ENCODE data around the gene GPR179. TPM values are rescaled to one million over a fixed set of nuclear protein-coding genes. Genes with fewer than 3 reads are reported as not detected.

Gene GPR179
- total and polyA plus RNA-seq, 2 donors: 0.04 to 0.11 TPM

DNA sequence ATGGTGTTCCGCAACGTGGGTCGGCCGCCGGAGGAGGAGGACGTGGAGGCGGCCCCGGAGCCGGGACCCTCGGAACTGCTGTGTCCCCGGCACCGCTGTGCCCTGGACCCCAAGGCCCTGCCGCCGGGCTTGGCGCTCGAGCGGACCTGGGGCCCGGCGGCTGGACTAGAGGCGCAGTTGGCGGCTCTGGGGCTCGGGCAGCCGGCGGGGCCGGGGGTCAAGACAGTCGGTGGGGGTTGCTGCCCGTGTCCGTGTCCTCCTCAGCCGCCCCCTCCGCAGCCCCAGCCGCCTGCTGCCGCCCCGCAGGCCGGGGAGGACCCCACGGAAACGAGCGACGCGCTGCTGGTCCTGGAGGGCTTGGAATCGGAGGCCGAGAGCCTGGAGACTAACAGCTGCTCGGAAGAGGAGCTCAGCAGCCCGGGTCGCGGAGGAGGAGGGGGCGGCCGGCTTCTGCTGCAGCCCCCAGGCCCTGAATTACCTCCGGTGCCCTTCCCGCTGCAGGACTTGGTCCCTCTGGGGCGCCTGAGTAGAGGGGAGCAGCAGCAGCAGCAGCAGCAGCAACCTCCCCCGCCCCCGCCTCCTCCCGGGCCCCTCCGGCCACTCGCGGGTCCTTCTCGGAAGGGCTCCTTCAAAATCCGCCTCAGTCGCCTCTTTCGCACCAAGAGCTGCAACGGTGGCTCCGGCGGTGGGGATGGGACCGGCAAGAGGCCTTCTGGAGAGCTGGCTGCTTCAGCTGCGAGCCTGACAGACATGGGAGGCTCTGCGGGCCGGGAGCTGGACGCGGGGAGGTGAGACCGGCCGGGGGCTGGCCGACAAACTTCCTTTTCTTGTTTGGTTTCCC, 8.7 kb upstream of the GPR179 start:
- peaks cover 3% of the 10 kb centered on the region for H3K4me1 ChIP-seq (ENCODE audit: insufficient read depth)
- WGBS: under 1% methylated on average over 72 of the region's 72 CpGs
- peak overlapping the region; percentile 95 for H3K4me3 ChIP-seq (ENCODE audit: low read depth, low read length)
- H3K27ac ChIP-seq (ENCODE audit: low read depth): no peak overlapping the region
- DNase-seq (ENCODE audit: extremely low spot score): no peak
- no peaks in the 10 kb centered on the region for H3K36me3 ChIP-seq (ENCODE audit: insufficient read depth)

DNA sequence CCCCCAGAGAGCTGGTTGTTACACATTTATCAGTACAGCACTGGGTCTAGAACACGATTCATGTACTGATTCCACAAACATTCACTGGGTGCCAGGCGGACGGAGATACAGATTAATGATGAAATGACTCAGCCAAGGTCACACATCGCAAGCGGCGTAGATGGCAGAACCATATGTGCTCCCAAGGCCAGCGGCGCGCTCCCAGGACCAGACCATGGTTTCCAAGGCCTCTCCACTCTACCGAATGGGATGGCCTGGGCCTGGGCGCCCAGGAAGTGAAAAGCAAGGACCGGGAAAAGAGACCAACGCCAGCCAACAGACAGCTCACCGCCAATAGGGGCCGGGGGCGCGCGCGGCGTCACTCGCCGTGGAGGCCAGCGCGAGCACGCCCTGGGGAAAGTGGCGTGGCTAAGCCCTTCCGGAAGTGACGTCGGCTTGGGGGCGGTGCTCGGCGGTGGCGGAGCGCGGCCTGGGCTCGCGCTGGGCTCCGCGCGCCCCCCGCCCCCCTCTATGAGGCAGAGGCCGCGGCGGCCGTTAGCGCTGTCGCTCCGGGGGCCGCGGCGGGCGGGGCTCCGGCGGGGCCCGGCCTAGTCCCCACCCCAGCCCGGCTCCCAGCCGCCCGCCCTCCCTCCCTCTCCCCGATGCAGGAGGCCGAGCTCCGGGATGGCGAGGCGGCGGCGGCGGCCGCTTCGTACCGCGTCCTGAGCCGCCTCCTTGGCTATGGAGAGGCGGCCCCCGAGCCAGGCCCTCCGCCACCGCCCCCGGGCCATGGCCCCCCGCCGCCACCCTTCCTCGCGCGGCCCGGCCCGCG, 7.9 kb upstream of the GPR179 start, which contains the start of gene SOCS7:
TSS of gene SOCS7 (plus strand) at position 433 of the 811 bp plus-strand sequence. CDS start at position 642, 209 bp downstream.
- peak; percentile 72 for DNase-seq (ENCODE audit: extremely low spot score)
- 4% methylated on average over 84 of the region's 84 CpGs for WGBS
- H3K36me3 ChIP-seq (ENCODE audit: insufficient read depth): no peaks in the 10 kb centered on the region
- H3K4me1 ChIP-seq (ENCODE audit: insufficient read depth): peaks cover 3% of the 10 kb centered on the region
- peak within 1 kb of the TSS; percentile 95 for H3K4me3 ChIP-seq (ENCODE audit: low read depth, low read length)
- H3K27ac ChIP-seq (ENCODE audit: low read depth): peak within 1 kb of the TSS; percentile 28

GRCh38 chr17:38350035-38350434, 6.3 kb upstream of the GPR179 start:
- DNase-seq (ENCODE audit: extremely low spot score): no peak
- 94% methylated on average over 2 of the region's 2 CpGs for WGBS
- Histone ChIP-seq H3K4me1 (ENCODE audit: insufficient read depth) (peaks cover 3% of the 10 kb centered on the region), H3K36me3 (ENCODE audit: insufficient read depth) (no peaks in the 10 kb centered on the region), H3K27ac (ENCODE audit: low read depth) (no peak overlapping the region), H3K4me3 (ENCODE audit: low read depth, low read length) (no peak overlapping the region)

GRCh38 chr17:38349097-38349730, 5.5 kb upstream of the GPR179 start:
- DNase-seq (ENCODE audit: extremely low spot score): peak; percentile 58
- peaks cover under 1% of the 10 kb centered on the region for H3K4me1 ChIP-seq (ENCODE audit: insufficient read depth)
- no peak overlapping the region for H3K27ac ChIP-seq (ENCODE audit: low read depth)
- H3K36me3 ChIP-seq (ENCODE audit: insufficient read depth): no peaks in the 10 kb centered on the region
- 15% methylated on average over 8 of the region's 8 CpGs for WGBS
- H3K4me3 ChIP-seq (ENCODE audit: low read depth, low read length): no peak overlapping the region

GRCh38 chr17:38345743-38346142, 2.0 kb upstream of the GPR179 start:
- no peak overlapping the region for H3K27ac ChIP-seq (ENCODE audit: low read depth)
- no peak for DNase-seq (ENCODE audit: extremely low spot score)
- WGBS: 94% methylated on average over 7 of the region's 7 CpGs
- H3K4me3 ChIP-seq (ENCODE audit: low read depth, low read length): no peak overlapping the region
- H3K4me1 ChIP-seq (ENCODE audit: insufficient read depth): no peaks in the 10 kb centered on the region
- H3K36me3 ChIP-seq (ENCODE audit: insufficient read depth): no peaks in the 10 kb centered on the region

- no peaks in the 10 kb centered on the region for H3K36me3 ChIP-seq (ENCODE audit: insufficient read depth)
- 86% methylated on average over 3 of the region's 3 CpGs for WGBS
- no peak for DNase-seq (ENCODE audit: extremely low spot score)
- no peak overlapping the region for H3K4me3 ChIP-seq (ENCODE audit: low read depth, low read length)
- no peak overlapping the region for H3K27ac ChIP-seq (ENCODE audit: low read depth)
- no peaks in the 10 kb centered on the region for H3K4me1 ChIP-seq (ENCODE audit: insufficient read depth)
Observed at GRCh38 chr17:38344420-38344745, 627 bp upstream of the GPR179 start.

DNA sequence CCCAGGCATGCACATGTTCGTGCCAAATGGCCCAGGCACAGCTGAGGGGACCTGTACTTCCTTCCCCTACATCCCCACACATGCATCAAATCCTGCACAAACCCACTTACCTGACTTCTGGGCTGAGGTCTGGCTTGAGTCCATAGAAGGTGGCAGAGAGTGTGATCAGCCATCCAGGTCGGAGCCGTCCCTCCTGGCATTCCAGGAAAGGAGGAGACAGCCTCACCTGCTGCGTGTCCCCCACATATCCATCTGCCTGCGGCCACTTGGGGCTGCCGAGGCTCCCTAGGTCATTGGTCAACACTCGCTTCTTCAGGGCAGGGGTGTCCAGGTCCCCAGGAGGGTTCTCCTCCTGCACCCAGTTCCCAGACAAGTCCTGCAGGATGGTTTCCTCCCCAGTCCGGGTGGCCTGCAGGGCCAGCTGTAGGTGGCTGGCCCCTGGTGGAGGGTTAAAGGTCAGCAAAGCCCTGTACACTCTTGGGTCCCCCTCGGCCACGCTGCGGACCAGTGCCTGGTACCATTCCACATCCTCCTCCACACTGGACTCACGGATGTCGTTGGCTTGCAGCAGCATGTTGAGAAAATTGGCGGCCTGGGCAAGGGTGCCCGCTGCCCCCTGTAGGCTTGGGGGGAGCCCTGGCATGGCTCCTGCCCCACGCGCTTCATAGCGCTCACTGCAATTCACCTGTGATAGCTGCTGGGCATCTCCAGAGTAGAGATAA, 709 bp downstream of the GPR179 start:
- H3K4me1 ChIP-seq (ENCODE audit: insufficient read depth): no peaks in the 10 kb centered on the region
- no peak overlapping the region for H3K4me3 ChIP-seq (ENCODE audit: low read depth, low read length)
- WGBS: 88% methylated on average over 18 of the region's 18 CpGs
- H3K27ac ChIP-seq (ENCODE audit: low read depth): no peak overlapping the region
- no peaks in the 10 kb centered on the region for H3K36me3 ChIP-seq (ENCODE audit: insufficient read depth)
- DNase-seq (ENCODE audit: extremely low spot score): no peak

GRCh38 chr17:38341035-38341721, 2.6 kb downstream of the GPR179 start:
- no peaks in the 10 kb centered on the region for H3K36me3 ChIP-seq (ENCODE audit: insufficient read depth)
- no peak overlapping the region for H3K4me3 ChIP-seq (ENCODE audit: low read depth, low read length)
- H3K4me1 ChIP-seq (ENCODE audit: insufficient read depth): no peaks in the 10 kb centered on the region
- 59% methylated on average over 5 of the region's 5 CpGs for WGBS
- H3K27ac ChIP-seq (ENCODE audit: low read depth): no peak overlapping the region
- DNase-seq (ENCODE audit: extremely low spot score): no peak

DNA sequence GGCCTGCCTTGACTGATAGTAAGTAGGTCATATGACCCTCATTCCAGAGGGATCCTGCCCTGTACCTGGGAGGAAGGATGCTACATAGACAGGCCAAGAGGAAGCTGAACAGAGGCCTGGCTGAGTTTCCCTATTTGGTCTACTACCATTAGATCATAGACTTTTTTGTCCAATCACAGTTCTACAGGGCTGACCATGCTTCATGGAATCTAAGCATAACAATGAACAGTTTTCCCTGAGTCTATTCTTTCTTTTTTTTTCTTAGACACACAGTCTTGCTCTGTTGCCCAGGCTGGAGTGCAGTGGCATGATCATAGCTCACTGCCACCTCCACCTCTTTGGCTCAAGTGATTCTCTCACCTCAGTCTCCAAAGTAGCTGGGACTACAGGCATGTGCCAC, 3.9 kb downstream of the GPR179 start:
- Histone ChIP-seq H3K4me3 (ENCODE audit: low read depth, low read length) (no peak overlapping the region), H3K4me1 (ENCODE audit: insufficient read depth) (no peaks in the 10 kb centered on the region), H3K36me3 (ENCODE audit: insufficient read depth) (no peaks in the 10 kb centered on the region), H3K27ac (ENCODE audit: low read depth) (no peak overlapping the region)
- DNase-seq (ENCODE audit: extremely low spot score): no peak

GRCh38 chr17:38338535-38338934, 5.2 kb downstream of the GPR179 start:
- Histone ChIP-seq H3K4me3 (ENCODE audit: low read depth, low read length) (no peak overlapping the region), H3K36me3 (ENCODE audit: insufficient read depth) (no peaks in the 10 kb centered on the region), H3K27ac (ENCODE audit: low read depth) (no peak overlapping the region), H3K4me1 (ENCODE audit: insufficient read depth) (no peaks in the 10 kb centered on the region)
- DNase-seq (ENCODE audit: extremely low spot score): no peak
- WGBS: 92% methylated on average over 4 of the region's 4 CpGs

DNA sequence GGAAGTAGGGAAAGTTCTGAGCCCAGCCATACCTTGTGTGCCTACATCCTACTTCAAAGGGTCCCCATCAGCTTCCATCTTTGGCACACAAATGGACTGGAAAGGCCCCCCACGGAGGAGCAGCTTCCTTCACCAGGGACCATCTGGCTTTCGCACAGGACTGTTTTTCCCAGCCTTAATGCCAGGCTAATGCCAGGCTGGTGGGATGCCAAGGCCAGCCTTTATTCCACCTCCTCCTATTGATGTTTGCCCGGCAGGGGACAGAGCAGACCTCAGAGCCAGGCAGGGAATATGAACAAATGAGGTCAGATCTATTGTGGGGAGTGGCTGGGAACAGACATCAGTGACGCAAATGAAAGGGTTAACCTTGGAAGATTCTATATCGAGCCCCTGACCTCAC, 5.7 kb downstream of the GPR179 start:
- DNase-seq (ENCODE audit: extremely low spot score): no peak
- Histone ChIP-seq H3K4me3 (ENCODE audit: low read depth, low read length) (no peak overlapping the region), H3K27ac (ENCODE audit: low read depth) (no peak overlapping the region), H3K4me1 (ENCODE audit: insufficient read depth) (no peaks in the 10 kb centered on the region), H3K36me3 (ENCODE audit: insufficient read depth) (no peaks in the 10 kb centered on the region)
- WGBS: 71% methylated on average over 5 of the region's 5 CpGs

DNA sequence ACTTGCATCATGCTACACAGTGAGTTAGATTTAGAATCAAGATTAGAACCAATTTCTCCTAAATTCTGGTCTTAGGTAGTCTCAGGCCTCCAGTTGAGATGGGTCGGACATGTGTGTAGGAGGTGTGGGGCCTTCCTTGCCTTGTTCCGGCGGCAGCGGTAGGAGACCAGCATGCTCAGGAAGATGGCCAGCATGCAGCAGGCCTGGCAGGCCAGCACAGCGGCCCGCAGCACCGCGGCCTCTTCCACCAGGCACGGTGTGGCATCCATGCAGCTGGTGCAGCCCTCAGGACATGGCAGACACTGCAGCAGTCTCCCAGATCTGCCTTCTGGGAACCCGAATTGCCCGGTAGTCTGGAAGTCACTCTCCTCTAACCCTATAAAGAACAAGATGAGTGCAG, 6.9 kb downstream of the GPR179 start:
- Histone ChIP-seq H3K4me3 (ENCODE audit: low read depth, low read length) (no peak overlapping the region), H3K36me3 (ENCODE audit: insufficient read depth) (no peaks in the 10 kb centered on the region), H3K4me1 (ENCODE audit: insufficient read depth) (no peaks in the 10 kb centered on the region), H3K27ac (ENCODE audit: low read depth) (no peak overlapping the region)
- DNase-seq (ENCODE audit: extremely low spot score): no peak
- WGBS: 92% methylated on average over 11 of the region's 11 CpGs

Data from urinary bladder (tissue), 4 donors.